WTC11 (cell line): ENCODE results near the gene GTF3C4. TPM values are rescaled to one million over a fixed set of nuclear protein-coding genes. Genes with fewer than 3 reads are reported as not detected.

Experiments
- ATAC-seq: fragments of 200-7000 bp; cut with Tn5 transposase; 2 replicates; pipeline ENCODE4 v1.10.0; 2021; ENCODE audit warnings: mild to moderate bottlenecking, moderate library complexity
- CTCF ChIA-PET: fragments of 300-600 bp; sonication (Branson Sonifier 250); formaldehyde crosslinking; loops from one replicate; lab custom pipeline; 2021; ENCODE audit warnings: antibody characterized with exemption; lab: Charles Lee
- POLR2A ChIA-PET: fragments of 350-600 bp; sonication (Branson Sonifier 250); formaldehyde crosslinking; loops from one replicate; lab custom pipeline; 2021; ENCODE audit warnings: antibody characterized with exemption; lab: Charles Lee
- DNase-seq: peaks from one replicate; pipeline ENCODE4 v3.0.0; 2021; ENCODE audit warnings: low spot score
- H3K27ac Mint-ChIP-seq: 2 replicates; pipeline ENCODE4 v1.8.0; 2021; ENCODE audit warnings: mixed read lengths
- H3K27me3 Mint-ChIP-seq: 2 replicates; pipeline ENCODE4 v1.8.0; 2021; ENCODE audit warnings: low read depth, mild to moderate bottlenecking, moderate library complexity, mixed read lengths
- H3K36me3 Mint-ChIP-seq: 2 replicates; pipeline ENCODE4 v1.8.0; 2021; ENCODE audit warnings: mixed read lengths
- H3K4me1 Mint-ChIP-seq: 2 replicates; pipeline ENCODE4 v1.8.0; 2022; ENCODE audit warnings: mixed read lengths
- H3K4me3 Mint-ChIP-seq: 2 replicates; pipeline ENCODE4 v1.8.0; 2021; ENCODE audit warnings: mild to moderate bottlenecking, moderate library complexity, mixed read lengths
- H3K9me3 Mint-ChIP-seq: 2 replicates; pipeline ENCODE4 v1.8.0; 2021; ENCODE audit warnings: mixed read lengths
- ATF3 ChIP-seq: sonication (generic); formaldehyde crosslinking; conservative IDR thresholded peaks from 2 replicates; pipeline ENCODE4 v1.8.1; 2022; ENCODE audit warnings: mild to moderate bottlenecking, missing genetic modification reagents
- CDX4 ChIP-seq: fragments of 250-450 bp; sonication (Bioruptor Pico); IDR thresholded peaks from 2 replicates; pipeline ENCODE4 v1.9.0; 2021; ENCODE audit warnings: moderate library complexity, mild to moderate bottlenecking, inconsistent platforms, borderline replicate concordance
- EMX1 ChIP-seq: fragments of 250-450 bp; sonication (Bioruptor Pico); IDR thresholded peaks from 2 replicates; pipeline ENCODE4 v1.8.0; 2021; ENCODE audit warnings: mild to moderate bottlenecking
- FOXJ3 ChIP-seq: sonication (generic); formaldehyde crosslinking; IDR thresholded peaks from 2 replicates; pipeline ENCODE4 v1.9.0; 2021; ENCODE audit warnings: missing genetic modification reagents, mild to moderate bottlenecking, borderline replicate concordance
- IRF2 ChIP-seq: sonication (generic); formaldehyde crosslinking; IDR thresholded peaks from 2 replicates; pipeline ENCODE4 v1.8.0; 2022; ENCODE audit warnings: low read depth, missing genetic modification reagents, borderline replicate concordance
- KAT7 ChIP-seq: sonication (generic); formaldehyde crosslinking; IDR thresholded peaks from 2 replicates; pipeline ENCODE4 v1.8.1; 2023; ENCODE audit warnings: missing genetic modification reagents, mild to moderate bottlenecking, borderline replicate concordance
- PREB ChIP-seq: sonication (generic); formaldehyde crosslinking; IDR thresholded peaks from 2 replicates; pipeline ENCODE4 v1.8.1; 2022; ENCODE audit warnings: mild to moderate bottlenecking, missing genetic modification reagents, moderate library complexity, borderline replicate concordance
- RELA ChIP-seq: sonication (generic); formaldehyde crosslinking; IDR thresholded peaks from 2 replicates; pipeline ENCODE4 v1.8.1; 2022; ENCODE audit warnings: missing genetic modification reagents, mild to moderate bottlenecking, borderline replicate concordance
- SMAD3 ChIP-seq: sonication (generic); formaldehyde crosslinking; IDR thresholded peaks from 2 replicates; pipeline ENCODE4 v1.8.0; 2022; ENCODE audit warnings: missing genetic modification reagents, mild to moderate bottlenecking, borderline replicate concordance
- SMAD4 ChIP-seq: sonication (generic); formaldehyde crosslinking; IDR thresholded peaks from 2 replicates; pipeline ENCODE4 v1.8.0; 2022; ENCODE audit warnings: mild to moderate bottlenecking, missing genetic modification reagents
- SOX15 ChIP-seq: fragments of 250-450 bp; sonication (Bioruptor Pico); IDR thresholded peaks from 2 replicates; pipeline ENCODE4 v1.9.0; 2021; ENCODE audit warnings: mild to moderate bottlenecking
- ZNF425 ChIP-seq: fragments of 250-450 bp; sonication (Bioruptor Pico); conservative IDR thresholded peaks from 2 replicates; pipeline ENCODE4 v1.9.0; 2021; ENCODE audit warnings: mild to moderate bottlenecking
- ZSCAN18 ChIP-seq: fragments of 250-450 bp; sonication (Bioruptor Pico); IDR thresholded peaks from 2 replicates; pipeline ENCODE4 v2.1.2; 2022; ENCODE audit warnings: mild to moderate bottlenecking, moderate library complexity
- total RNA-seq: library from RNA; stranded (reverse); gene quantifications from 3 replicates; pipeline ENCODE4 v1.2.3, GENCODE V29; 2021

Gene GTF3C4
- total RNA-seq, 1 experiment from 2014 or later: 31.6 TPM

GRCh38 chr9:132663117-132663516 lies 7.1 kb upstream of the GTF3C4 start (continued):
- TF ChIP-seq ZNF425 (CRISPR knock-in tag) (no peak), CDX4 (CRISPR knock-in tag) (no peak)

GRCh38 chr9:132663851-132664250 lies 6.4 kb upstream of the GTF3C4 start:
- Mint-ChIP-seq H3K9me3 (no peaks in the 10 kb centered on the region), H3K27me3 (no peaks in the 10 kb centered on the region), H3K4me3 (no peak overlapping the region), H3K27ac (no peak overlapping the region), H3K36me3 (peaks cover 30% of the 10 kb centered on the region), H3K4me1 (peaks cover 23% of the 10 kb centered on the region)
- ATAC-seq (no peak), DNase-seq (no peak)
- ChIA-PET POLR2A (interaction anchor here (0.5 kb wide), 1 partner anchor 243 kb away, joined by 9 read pairs; no protein-coding TSS in a partner anchor), CTCF (interaction anchor here (0.7 to 1.0 kb wide), 3 partner anchors 35 to 395 kb away, joined by 3 to 4 read pairs (median 3); no protein-coding TSS in a partner anchor)
- TF ChIP-seq FOXJ3 (no peak), ZNF425 (CRISPR knock-in tag) (no peak), IRF2 (CRISPR knock-in tag) (no peak), ATF3 (CRISPR knock-in tag) (no peak), ZSCAN18 (CRISPR knock-in tag) (no peak), SOX15 (CRISPR knock-in tag) (no peak), SMAD3 (CRISPR knock-in tag) (no peak)

GRCh38 chr9:132669319-132669697 lies 956 bp upstream of the GTF3C4 start:
- no peak for TF ChIP-seq SMAD3 (CRISPR knock-in tag)
- TF ChIP-seq SMAD4 (CRISPR knock-in tag): no peak
- no peak for TF ChIP-seq KAT7 (CRISPR knock-in tag)
- TF ChIP-seq RELA (CRISPR knock-in tag): no peak
- no peak for TF ChIP-seq FOXJ3
- no peak for TF ChIP-seq EMX1 (CRISPR knock-in tag)
- TF ChIP-seq PREB (CRISPR knock-in tag): no peak
- H3K27me3 Mint-ChIP-seq: no peaks in the 10 kb centered on the region
- DNase-seq (peak; percentile 82), ATAC-seq (peak; percentile 53)
- POLR2A ChIA-PET: interaction anchor here (0.6 to 2.2 kb wide), 4 partner anchors 79 to 259 kb away, joined by 3 to 5 read pairs (median 4); partner anchors contain the start of gene CFAP77
- peaks cover 7% of the 10 kb centered on the region for H3K36me3 Mint-ChIP-seq
- H3K4me1 Mint-ChIP-seq: peaks cover 46% of the 10 kb centered on the region
- H3K9me3 Mint-ChIP-seq: no peaks in the 10 kb centered on the region
- CTCF ChIA-PET: interaction anchor here (0.6 to 2.3 kb wide), 8 partner anchors 25 to 484 kb away, joined by 3 to 12 read pairs (median 4); no protein-coding TSS in a partner anchor
- H3K4me3 Mint-ChIP-seq: peak overlapping the region; percentile 91
- peak overlapping the region; percentile 82 for H3K27ac Mint-ChIP-seq
